H9 (cell line): ENCODE data around the gene HNRNPLL. TPM values are rescaled to one million over a fixed set of nuclear protein-coding genes. Genes with fewer than 3 reads are reported as not detected.

Experiments
- DNase-seq: peaks from one replicate; pipeline ENCODE4 v3.0.0-alpha.2; 2017
- H2AFZ ChIP-seq: one replicate; pipeline ENCODE4 v1.6.1; 2013; ENCODE audit warnings: mild to moderate bottlenecking, low read length, control low read depth, moderate library complexity
- H2AK5ac ChIP-seq: 2 replicates; pipeline ENCODE4 v1.6.1; 2013; ENCODE audit warnings: low read length, control low read depth, mixed read lengths; ENCODE audit not compliant: insufficient read length
- H2BK120ac ChIP-seq: one replicate; pipeline ENCODE4 v1.6.1; 2013; ENCODE audit warnings: low read depth, mild to moderate bottlenecking, low read length, control low read depth, inconsistent platforms; ENCODE audit not compliant: poor library complexity, severe bottlenecking
- H2BK12ac ChIP-seq: 2 replicates; pipeline ENCODE4 v1.6.1; 2013; ENCODE audit warnings: low read length, control low read depth, mixed read lengths, low read depth; ENCODE audit not compliant: insufficient read length
- H2BK15ac ChIP-seq: 2 replicates; pipeline ENCODE4 v1.6.1; 2013; ENCODE audit warnings: low read depth, low read length, control low read depth
- H2BK20ac ChIP-seq: one replicate; pipeline ENCODE4 v1.6.1; 2013; ENCODE audit warnings: low read depth, mild to moderate bottlenecking, low read length, control low read depth, inconsistent platforms; ENCODE audit not compliant: poor library complexity, severe bottlenecking
- H2BK5ac ChIP-seq: 2 replicates; pipeline ENCODE4 v1.6.1; 2013; ENCODE audit warnings: low read length, control low read depth, mixed read lengths; ENCODE audit not compliant: insufficient read length
- H3K14ac ChIP-seq: 2 replicates; pipeline ENCODE4 v1.6.1; 2013; ENCODE audit warnings: low read length, control low read depth; ENCODE audit not compliant: insufficient read depth
- H3K18ac ChIP-seq: 2 replicates; pipeline ENCODE4 v1.6.1; 2013; ENCODE audit warnings: low read depth, mild to moderate bottlenecking, mixed read lengths, low read length, control low read depth; ENCODE audit not compliant: insufficient read length
- H3K23ac ChIP-seq: 2 replicates; pipeline ENCODE4 v1.6.1; 2013; ENCODE audit warnings: low read length, control low read depth, mixed read lengths, low read depth; ENCODE audit not compliant: insufficient read length
- H3K23me2 ChIP-seq: 2 replicates; pipeline ENCODE4 v1.6.1; 2013; ENCODE audit warnings: low read depth, mild to moderate bottlenecking, mixed read lengths, low read length, control low read depth; ENCODE audit not compliant: insufficient read length, poor library complexity, severe bottlenecking
- H3K27ac ChIP-seq: 2 replicates; pipeline ENCODE4 v1.5.1; 2013; ENCODE audit warnings: low read length, control low read depth, mixed read lengths, low read depth; ENCODE audit not compliant: insufficient read length
- H3K27me3 ChIP-seq: 2 replicates; pipeline ENCODE4 v1.6.1; 2013; ENCODE audit warnings: low read length, control low read depth, inconsistent platforms; ENCODE audit not compliant: insufficient read depth
- H3K4ac ChIP-seq: 2 replicates; pipeline ENCODE4 v1.6.1; 2013; ENCODE audit warnings: low read depth, mild to moderate bottlenecking, control low read depth, inconsistent platforms, low read length, moderate library complexity
- H3K4me1 ChIP-seq: 2 replicates; pipeline ENCODE4 v1.6.1; 2013; ENCODE audit warnings: low read length, control low read depth, inconsistent platforms; ENCODE audit not compliant: insufficient read depth
- H3K4me2 ChIP-seq: 2 replicates; pipeline ENCODE4 v1.6.1; 2013; ENCODE audit warnings: low read length, control low read depth, mixed read lengths; ENCODE audit not compliant: insufficient read length, insufficient read depth
- H3K56ac ChIP-seq: 2 replicates; pipeline ENCODE4 v1.6.1; 2013; ENCODE audit warnings: low read depth, mild to moderate bottlenecking, mixed read lengths, low read length, control low read depth; ENCODE audit not compliant: insufficient read length
- H3K79me1 ChIP-seq: 2 replicates; pipeline ENCODE4 v1.6.1; 2013; ENCODE audit warnings: low read depth, mild to moderate bottlenecking, moderate library complexity, low read length, control low read depth, inconsistent platforms; ENCODE audit not compliant: insufficient read depth, poor library complexity, severe bottlenecking
- H3K79me2 ChIP-seq: 2 replicates; pipeline ENCODE4 v1.6.1; 2013; ENCODE audit warnings: low read length, control low read depth, inconsistent platforms; ENCODE audit not compliant: insufficient read depth
- H3K9ac ChIP-seq: 2 replicates; pipeline ENCODE4 v1.6.1; 2013; ENCODE audit warnings: low read length, control low read depth, mixed read lengths; ENCODE audit not compliant: insufficient read length; ENCODE audit errors: extremely low read depth
- H3K9me3 ChIP-seq: one replicate; pipeline ENCODE4 v1.6.1; 2013; ENCODE audit warnings: low read depth, low read length, inconsistent platforms; ENCODE audit not compliant: control insufficient read depth
- H3T11ph ChIP-seq: one replicate; pipeline ENCODE4 v1.6.1; 2013; ENCODE audit warnings: mild to moderate bottlenecking, low read length, control low read depth, inconsistent platforms
- H4K20me1 ChIP-seq: one replicate; pipeline ENCODE4 v1.6.1; 2013; ENCODE audit not compliant: control insufficient read depth, insufficient read length, insufficient read depth
- H4K5ac ChIP-seq: 2 replicates; pipeline ENCODE4 v1.6.1; 2013; ENCODE audit warnings: low read depth, mild to moderate bottlenecking, mixed read lengths, low read length, control low read depth; ENCODE audit not compliant: insufficient read length
- H4K8ac ChIP-seq: replicated peaks from 2 replicates; pipeline ENCODE4 v1.6.1; 2013; ENCODE audit warnings: low read length, control low read depth, mixed read lengths, low read depth; ENCODE audit not compliant: insufficient read length
- H4K91ac ChIP-seq: 2 replicates; pipeline ENCODE4 v1.6.1; 2013; ENCODE audit warnings: low read depth, mild to moderate bottlenecking, moderate library complexity, mixed read lengths, low read length, control low read depth; ENCODE audit not compliant: insufficient read length
- H3K27ac Mint-ChIP-seq, 3 experiments: 2 replicates in 2 of 3; 3 replicates in 1 of 3; pipeline ENCODE4 v1.8.0; 2020 to 2021; ENCODE audit warnings: mixed read lengths in 3 of 3, mild to moderate bottlenecking in 1 of 3, moderate library complexity in 1 of 3
- H3K27me3 Mint-ChIP-seq: 2 replicates; pipeline ENCODE4 v1.8.0; 2021; ENCODE audit warnings: low read depth, mild to moderate bottlenecking, moderate library complexity, mixed read lengths
- H3K36me3 Mint-ChIP-seq, 3 experiments: 2 replicates in 2 of 3; 3 replicates in 1 of 3; pipeline ENCODE4 v1.8.0; 2020 to 2021; ENCODE audit warnings: low read depth in 3 of 3, mixed read lengths in 3 of 3; ENCODE audit not compliant: insufficient read depth in 1 of 3
- H3K4me1 Mint-ChIP-seq, 2 experiments: 2 replicates each; pipeline ENCODE4 v1.8.0; 2020; ENCODE audit warnings: mixed read lengths in 2 of 2
- H3K4me3 Mint-ChIP-seq, 2 experiments: 2 replicates in 1 of 2; 3 replicates in 1 of 2; pipeline ENCODE4 v1.8.0; 2020 to 2021; ENCODE audit warnings: mild to moderate bottlenecking in 2 of 2, mixed read lengths in 2 of 2, moderate library complexity in 1 of 2
- H3K9me3 Mint-ChIP-seq, 2 experiments: 2 replicates in 1 of 2; 3 replicates in 1 of 2; pipeline ENCODE4 v1.8.0; 2020; ENCODE audit warnings: mild to moderate bottlenecking in 2 of 2, mixed read lengths in 2 of 2, moderate library complexity in 1 of 2
- WGBS: extraction: QIAGEN DNeasy Blood & Tissue Kit; methylation state at CpG from one replicate; pipeline ENCODE4 v1.1.7; 2013; ENCODE audit warnings: missing lambda C conversion rate, low lambda C conversion rate, mixed read lengths; ENCODE audit not compliant: insufficient read length; ENCODE audit errors: extremely low coverage; 5-methylcytosine and 5-hydroxymethylcytosine counted together
- total RNA-seq: library from RNA; stranded (reverse); gene quantifications from 2 replicates; pipeline ENCODE4 v1.2.1, GENCODE V29; 2021
- TF ChIP-seq, protein P1 (sequence below): fragments of 200-600 bp; sonication (generic); conservative IDR thresholded peaks from 3 replicates; pipeline ENCODE4 v1.8.0; 2021; ENCODE audit warnings: antibody characterized with exemption, mild to moderate bottlenecking

Gene HNRNPLL
- total RNA-seq, 1 experiment from 2014 or later: 52.3 TPM

DNA sequence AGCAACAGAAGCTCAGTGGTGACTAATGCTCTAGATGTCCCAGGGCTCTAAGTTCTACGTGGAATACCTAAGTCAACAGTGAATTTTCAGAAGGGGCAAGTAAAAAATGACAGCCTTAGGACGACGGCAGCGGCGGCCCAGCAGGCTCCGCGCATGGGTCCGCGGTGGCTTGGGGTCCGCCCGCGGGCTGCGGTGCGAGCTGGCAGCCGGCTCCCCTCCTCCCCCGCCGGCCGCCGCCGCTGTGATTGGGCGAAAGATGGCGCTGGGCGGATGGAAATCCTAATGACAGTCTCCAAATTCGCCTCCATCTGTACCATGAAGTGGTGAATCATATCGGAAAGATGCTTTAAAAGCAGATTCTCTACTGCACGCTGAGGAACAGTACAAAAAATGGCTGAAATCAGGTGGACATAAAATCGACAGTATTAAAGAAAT lies 74.7 kb downstream of the HNRNPLL start:
- Histone ChIP-seq H3K9me3 (no peaks in the 10 kb centered on the region), H3K9ac (no peak overlapping the region), H3K18ac (no peak overlapping the region), H3K27me3 (no peaks in the 10 kb centered on the region), H2AFZ (peak overlapping the region; percentile 99), H3K56ac (no peak overlapping the region), H2AK5ac (no peak overlapping the region), H2BK15ac (no peak overlapping the region), H2BK5ac (no peak overlapping the region), H4K20me1 (no peaks in the 10 kb centered on the region), H3K27ac (no peak overlapping the region), H3K79me2 (no peaks in the 10 kb centered on the region), H3K4me1 (peaks cover 6% of the 10 kb centered on the region; the same call in 1 of the 2 replicates), H4K8ac (no peak overlapping the region), H3K14ac (no peak overlapping the region), H3T11ph (no peak overlapping the region), H3K4me2 (peak overlapping the region; percentile 60), H2BK12ac (no peak overlapping the region), H3K23ac (no peak overlapping the region), H4K91ac (no peak overlapping the region), H2BK120ac (no peak overlapping the region), H3K4ac (no peak overlapping the region), H4K5ac (no peak overlapping the region), H3K23me2 (no peaks in the 10 kb centered on the region), H3K79me1 (no peaks in the 10 kb centered on the region), H2BK20ac (no peak overlapping the region)
- Mint-ChIP-seq H3K27me3 (peaks cover 6% of the 10 kb centered on the region), H3K4me1 (peaks cover 17 to 20% of the 10 kb centered on the region in 2 experiments), H3K36me3 (no peaks in the 10 kb centered on the region), H3K4me3 (peak overlapping the region in 1 of 2 experiments; percentile 70; a peak in 4 of 5 replicates), H3K27ac (no peak overlapping the region), H3K9me3 (no peaks in the 10 kb centered on the region)
- TF ChIP-seq, protein P1, sequence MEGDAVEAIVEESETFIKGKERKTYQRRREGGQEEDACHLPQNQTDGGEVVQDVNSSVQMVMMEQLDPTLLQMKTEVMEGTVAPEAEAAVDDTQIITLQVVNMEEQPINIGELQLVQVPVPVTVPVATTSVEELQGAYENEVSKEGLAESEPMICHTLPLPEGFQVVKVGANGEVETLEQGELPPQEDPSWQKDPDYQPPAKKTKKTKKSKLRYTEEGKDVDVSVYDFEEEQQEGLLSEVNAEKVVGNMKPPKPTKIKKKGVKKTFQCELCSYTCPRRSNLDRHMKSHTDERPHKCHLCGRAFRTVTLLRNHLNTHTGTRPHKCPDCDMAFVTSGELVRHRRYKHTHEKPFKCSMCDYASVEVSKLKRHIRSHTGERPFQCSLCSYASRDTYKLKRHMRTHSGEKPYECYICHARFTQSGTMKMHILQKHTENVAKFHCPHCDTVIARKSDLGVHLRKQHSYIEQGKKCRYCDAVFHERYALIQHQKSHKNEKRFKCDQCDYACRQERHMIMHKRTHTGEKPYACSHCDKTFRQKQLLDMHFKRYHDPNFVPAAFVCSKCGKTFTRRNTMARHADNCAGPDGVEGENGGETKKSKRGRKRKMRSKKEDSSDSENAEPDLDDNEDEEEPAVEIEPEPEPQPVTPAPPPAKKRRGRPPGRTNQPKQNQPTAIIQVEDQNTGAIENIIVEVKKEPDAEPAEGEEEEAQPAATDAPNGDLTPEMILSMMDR: no peak
- DNase-seq: peak; percentile 67
- WGBS: no CpG with 5 or more reads among the region's 27 CpGs
